Measurements from ENCODE around the gene CLTCL1.
"Not testable (repeated sequence)": the region's sequence is repeated elsewhere in the genome, so short reads cannot be mapped to it uniquely, and the experiment has no call there.

The CLTCL1 gene

DNA sequence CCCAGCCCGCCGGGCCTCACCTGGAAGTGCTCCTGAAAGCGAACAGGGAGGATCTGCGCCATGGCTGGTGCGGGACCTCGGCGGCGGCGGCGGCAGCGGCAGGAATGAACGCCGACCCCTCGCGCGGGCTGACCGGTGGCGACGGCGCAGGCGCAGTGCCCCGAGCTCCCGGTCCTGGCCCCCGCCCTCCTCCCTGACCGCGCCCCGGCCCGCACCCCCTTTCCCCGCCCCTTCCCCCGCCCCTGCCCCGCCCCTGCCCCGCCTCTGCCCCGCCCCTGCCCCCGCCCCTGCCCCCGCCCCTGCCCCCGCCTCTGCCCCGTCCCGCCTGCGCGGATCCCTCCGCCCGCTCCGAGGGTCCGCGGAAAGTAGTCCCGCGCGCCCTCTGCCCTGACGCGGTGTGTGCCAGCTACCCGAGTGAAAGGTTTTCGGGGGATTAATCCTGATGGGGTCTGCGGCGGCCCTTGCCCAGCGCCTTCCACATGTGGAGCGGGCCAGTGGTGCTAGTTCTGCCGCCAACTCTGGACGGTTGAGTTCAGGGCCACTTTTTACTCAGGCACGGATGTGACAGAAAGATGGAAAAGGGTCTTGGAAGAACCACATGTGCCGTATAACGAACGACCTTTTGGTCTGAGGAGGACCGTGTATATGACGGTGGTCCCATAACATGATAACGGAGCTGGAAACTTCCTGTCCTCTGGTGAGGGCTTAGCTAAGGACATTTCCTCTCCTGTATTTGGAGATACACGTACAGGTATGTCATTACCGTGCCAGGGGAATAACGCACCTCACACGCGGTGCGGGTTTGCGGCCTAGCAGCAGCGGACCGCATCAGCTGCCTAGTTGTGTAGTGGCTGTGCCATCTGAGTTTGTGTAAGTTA, at the start of gene CLTCL1:
CLTCL1 (minus strand) TSS at position 140 of the 878 bp plus-strand sequence; CDS start at position 62, 78 bp downstream.
- peak; percentile 49 for DNase-seq

DNA sequence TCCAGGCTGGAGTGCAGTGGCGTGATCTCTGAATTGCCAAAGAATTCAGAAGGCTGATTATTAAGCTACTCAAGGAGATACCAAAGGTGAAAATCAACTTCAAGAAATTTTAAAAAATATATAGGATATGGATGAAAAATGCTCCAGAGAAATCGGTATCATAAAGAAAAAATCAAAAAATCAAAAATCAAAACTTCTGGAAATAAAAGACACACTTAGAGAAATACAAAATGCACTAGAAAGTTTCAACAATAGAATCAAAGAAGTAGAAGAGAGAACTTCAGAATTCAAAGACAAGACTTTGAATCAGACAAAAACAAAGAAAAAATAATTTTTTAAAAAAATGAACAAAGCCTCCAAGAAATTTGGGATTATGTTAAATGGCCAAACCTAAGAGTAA, 45.6 kb upstream of the CLTCL1 start:
- no peak for DNase-seq

DNA sequence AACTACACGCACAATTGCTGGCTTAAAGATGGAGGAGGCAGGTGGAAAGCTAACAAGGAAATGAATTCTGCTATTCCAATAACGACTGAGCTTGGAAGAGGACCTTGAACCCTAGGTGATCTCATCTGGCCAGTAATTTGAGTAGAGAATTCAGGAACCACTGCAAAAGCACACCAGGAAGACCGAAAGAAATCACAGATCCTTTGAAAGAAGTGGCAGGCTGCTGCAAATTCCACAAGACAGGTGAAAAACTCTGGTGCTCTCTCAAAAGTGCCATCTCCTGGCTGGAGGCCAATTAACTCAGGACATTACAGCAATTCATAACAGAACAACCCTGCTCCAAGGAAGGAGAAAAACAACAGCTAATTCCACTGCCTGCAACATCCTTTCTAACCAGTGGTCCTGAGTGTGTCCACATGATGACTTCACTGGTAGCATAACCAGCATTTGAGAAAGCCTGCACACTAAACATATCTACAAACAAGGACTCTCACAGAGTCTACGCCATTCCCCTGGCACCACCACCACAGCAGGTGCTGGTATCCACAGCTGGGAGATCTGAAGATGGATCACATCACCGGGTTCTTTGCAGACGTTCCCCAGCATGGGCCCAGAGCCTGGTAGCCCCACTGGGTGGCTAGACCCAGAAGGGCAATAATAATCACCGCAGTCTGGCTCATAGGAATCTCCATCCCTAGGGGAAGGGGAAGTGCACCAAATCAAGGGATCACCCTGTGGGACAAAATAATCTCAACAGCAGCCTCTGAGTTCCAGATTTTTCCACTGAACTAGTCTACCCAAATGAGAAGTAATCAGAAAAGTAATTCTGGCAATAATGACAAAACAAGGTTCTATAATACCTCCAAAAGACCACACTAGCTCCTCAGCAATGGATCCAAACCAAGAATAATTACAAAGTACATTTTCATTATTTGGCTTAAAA, 44.9 kb upstream of the CLTCL1 start:
- no peak for DNase-seq

DNA sequence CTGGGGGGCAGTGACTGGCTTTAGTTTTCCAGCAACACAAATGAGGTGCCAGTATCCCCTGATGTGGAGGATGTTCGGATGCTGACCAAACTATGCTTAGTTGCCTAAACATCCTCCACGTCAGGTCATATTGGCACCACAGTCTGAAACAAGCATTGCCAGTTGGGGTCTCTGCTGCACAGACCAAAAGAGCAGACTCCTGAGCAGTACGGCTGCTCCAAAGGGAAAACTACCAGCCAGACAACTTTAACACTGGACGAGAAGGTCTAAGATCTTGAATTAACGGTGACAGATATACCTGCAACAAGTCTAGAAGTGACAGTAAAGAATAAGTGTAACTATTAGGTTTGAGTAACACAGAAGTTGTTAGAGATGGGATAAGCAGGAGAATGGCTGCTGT, 40.5 kb upstream of the CLTCL1 start:
- DNase-seq = no peak

DNA sequence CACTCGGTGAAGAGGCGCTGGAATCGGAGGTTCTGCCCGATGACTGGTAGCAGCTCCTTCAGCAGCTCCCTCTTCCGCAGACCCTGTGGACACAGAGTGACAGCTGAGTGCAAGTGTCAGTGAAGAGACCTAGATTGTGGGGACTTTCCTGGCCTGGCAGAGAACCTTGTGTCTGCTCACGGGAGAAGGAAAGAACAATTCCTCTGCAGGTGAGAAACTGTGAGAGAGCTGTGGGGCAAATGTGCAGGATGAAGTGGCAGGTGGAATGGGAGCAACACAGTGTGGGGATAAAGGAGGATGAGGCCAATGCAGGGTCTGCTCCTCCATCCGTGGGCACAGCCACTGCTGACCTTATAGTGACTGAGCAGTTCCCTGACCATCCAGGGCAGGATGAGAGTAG, 40.0 kb upstream of the CLTCL1 start:
- no peak for DNase-seq

DNA sequence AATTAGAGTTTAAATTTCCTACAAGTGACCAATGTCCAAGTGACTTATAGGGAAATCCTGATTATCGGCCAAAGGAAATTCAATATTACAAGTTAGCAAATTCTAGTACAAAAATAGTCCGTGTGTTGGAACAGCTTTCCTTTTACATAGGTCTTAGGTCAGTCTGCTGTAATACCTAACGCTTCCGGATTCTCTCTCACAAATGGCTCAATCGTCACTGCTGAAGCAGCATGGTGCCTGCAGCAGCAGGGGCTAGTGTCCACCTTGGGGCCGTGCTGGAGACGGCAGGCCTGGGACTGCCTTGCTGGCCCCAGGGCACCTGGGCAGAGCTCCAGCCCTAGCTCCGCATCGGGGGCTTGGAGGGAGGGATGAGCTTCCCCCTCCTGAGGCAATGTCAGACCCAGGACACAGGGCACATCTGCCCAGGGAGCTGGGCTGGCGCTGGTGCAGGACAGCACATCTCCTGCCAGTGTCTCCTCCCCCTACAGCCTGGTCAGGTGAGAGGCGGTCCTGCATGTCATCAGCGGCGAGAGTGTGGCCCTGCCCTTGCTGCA, 39.4 kb upstream of the CLTCL1 start:
- DNase-seq = no peak

DNA sequence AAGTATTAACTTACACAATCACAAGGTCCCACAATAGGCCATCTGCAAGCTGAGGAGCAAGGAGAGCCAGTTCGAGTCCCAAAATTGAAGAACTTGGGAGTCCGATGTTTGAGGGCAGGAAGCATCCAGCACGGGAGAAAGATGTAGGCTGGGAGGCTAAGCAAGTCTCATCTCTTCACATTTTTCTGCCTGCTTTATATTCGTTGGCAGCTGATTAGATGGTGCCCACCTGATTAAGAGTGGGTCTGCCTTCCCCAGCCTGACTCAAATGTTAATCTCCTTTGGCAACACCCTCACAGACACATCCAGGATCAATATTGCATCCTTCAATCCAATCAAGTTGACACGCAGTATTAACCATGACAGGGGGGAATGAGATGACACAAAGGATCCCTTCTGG, 38.7 kb upstream of the CLTCL1 start:
- DNase-seq = not testable (repeated sequence)

DNA sequence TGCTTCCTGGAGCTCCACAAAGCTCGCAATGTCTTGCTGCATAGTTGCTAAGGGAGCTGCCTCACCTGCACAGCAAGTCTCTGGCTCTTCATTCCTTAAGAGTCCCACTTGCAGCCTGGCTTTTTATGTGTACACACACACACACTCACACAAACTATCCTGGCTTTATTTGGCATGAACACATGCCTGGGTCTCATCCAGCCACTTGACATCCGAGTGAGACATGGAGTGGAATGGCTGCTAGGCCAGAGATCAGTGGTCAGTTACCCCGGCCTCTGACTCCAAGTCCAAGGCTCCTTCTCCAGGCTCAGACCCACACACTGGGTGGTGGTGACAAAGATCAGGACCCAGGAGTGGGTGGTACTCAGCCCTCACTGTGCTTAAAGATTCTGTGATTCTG, 37.9 kb upstream of the CLTCL1 start:
- no peak for DNase-seq

DNA sequence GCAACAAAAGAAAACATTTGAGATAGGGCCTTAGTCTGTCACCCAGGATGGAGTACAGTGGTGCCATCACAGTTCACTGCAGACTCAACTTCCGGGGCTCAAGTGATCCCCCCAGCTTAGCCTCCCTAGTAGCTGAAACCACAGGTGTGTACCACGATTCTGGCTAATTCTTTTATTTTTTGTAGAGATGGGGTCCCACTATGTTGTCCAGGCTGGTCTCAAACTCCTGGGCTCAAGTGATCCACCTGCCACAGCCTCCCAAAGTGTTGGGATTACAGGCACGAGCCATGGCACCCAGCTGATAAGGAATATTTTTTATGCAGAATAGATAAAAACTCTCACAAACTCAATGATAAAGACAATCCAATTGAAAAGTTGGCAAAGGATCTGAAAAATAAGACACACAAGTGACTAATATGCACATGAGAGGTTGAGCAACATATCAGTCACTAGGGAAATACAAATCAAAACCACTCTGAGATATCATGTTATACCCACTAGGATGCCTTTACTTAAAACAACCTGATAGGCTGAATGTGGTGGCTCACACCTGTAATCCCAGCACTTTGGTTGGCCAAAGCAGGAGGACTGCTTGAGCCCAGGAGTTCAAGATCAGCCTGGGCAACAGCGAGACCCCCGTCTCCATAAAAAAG, 33.9 kb upstream of the CLTCL1 start:
- DNase-seq = no peak

DNA sequence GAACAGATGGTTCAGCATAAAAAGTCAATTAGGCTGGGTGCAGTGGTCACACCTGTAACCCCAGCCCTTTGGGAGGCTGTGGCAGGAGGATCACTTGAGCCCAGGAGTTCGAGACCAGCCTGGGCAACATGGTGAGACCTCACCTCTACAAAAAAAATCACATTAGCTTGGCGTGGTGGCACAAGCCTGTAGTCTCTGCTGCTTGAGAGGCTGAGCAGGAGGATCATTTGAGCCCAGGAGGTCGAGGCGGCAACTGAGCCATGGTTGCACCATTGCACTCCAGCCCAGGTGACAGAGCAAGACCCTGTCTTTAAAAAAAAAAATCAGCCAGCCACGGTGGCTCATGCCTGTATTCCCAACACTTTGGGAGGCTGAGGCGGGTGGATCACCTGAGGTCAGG, 31.9 kb upstream of the CLTCL1 start:
- DNase-seq = not testable (repeated sequence)

DNA sequence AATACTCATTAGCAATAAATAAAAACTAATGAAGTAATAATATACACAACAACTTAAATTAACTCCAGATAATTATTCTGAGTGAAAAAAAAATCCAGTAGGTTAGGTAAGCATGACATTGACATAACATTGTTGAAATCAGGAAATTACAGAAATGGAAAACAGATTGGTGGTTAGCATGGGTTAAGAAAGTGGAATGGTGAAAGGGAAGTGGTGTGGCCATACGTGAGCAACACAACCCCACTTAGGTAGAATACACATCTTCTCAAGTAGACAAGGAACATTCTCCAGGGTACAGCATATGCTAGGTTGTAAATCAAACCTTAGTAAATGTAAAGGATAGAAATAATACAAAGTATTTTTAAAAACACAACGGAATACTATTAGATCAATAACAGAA, 30.2 kb upstream of the CLTCL1 start:
- DNase-seq = no peak

DNA sequence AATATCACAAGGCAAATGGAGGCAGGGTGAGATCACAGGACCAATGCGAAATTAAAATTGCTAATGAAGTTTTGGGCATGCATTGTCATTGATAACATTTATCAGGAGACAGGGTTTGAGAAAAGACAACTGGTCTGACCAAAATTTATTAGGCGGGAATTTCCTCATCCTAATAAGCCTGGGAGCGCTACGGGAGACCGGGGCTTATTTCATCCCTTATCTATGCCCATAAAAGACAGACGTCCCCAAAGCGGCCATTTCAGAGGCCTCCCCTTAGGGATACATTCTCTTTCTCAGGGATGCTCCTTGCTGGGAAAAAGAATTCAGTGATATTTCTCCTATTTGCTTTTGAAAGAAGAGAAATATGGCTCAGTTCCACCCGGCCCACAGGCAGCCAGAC, 28.6 kb upstream of the CLTCL1 start:
- not testable (repeated sequence) for DNase-seq

DNA sequence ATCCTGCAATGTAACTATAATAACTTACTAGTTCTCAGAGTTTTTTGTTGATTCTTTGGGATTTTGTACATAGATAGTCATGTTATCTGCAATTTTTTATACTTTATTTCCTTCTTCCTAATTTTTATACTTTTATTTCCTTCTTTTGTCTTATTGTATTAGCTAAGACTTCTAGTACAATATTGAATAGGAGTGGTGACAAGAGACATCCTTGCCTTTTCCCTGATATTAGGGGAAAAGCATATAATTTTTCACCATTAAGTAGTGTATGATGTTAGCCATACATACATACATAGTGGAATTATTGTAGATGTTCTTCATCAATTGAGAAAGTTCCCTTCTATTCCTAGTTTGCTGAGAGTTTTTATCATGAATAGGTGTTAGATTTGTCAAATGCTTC, 27.8 kb upstream of the CLTCL1 start:
- DNase-seq = no peak

DNA sequence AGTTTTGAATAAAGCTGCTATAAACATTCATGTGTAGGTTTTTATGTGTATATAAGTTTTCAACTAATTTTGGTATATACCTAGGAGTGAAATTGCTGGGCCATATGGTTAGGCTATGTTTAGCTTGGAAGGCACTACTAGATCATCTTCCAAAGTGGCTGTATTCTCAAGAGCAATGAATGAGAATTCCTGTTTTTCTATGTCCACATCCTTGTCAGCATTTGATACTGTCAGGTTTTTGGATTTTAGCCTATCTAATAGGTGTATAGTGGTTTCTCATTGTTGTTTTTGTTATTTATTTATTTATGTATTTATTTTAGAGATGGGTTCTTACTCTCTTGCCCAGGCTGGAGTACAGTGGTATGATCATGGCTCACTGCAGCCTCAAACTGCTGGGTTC, 26.3 kb upstream of the CLTCL1 start:
- no peak for DNase-seq

DNA sequence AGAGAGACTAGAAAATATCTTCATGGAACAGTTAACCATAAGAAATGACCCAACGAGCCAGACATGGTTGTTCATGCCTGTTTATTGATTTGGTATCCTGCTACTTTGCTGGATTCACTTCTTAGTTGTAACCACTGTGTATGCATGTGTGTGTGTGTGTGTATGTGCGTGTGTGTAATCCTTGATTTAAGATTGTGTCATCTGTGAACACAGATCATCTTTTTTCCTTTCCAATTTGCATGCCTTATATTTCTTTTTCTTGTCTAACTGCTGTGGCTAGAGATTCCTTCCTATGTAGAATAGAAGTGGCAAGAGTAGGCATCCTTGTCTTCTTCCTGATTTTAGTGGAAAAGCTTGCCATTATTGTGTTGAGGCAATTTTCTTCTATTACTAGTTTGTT, 16.4 kb upstream of the CLTCL1 start:
- no peak for DNase-seq

DNA sequence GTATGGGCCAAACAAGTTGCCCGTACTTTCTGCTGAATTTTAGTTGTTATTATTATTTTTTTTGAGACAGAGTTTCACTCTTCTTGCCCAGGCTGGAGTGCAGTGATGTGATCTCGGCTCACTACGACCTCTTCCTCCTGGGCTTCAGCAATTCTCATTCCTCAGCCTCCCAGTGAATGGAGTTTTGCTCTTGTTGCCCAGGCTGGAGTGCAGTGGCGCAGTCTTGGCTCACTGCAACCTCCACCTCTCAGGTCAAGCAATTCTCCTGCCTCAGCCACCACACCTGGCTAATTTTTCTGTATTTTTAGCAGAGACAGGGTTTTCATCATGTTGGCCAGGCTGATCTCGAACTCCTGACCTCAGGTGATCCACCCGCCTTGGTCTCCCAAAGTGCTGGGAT, 15.0 kb upstream of the CLTCL1 start:
- DNase-seq = not testable (repeated sequence)

DNA sequence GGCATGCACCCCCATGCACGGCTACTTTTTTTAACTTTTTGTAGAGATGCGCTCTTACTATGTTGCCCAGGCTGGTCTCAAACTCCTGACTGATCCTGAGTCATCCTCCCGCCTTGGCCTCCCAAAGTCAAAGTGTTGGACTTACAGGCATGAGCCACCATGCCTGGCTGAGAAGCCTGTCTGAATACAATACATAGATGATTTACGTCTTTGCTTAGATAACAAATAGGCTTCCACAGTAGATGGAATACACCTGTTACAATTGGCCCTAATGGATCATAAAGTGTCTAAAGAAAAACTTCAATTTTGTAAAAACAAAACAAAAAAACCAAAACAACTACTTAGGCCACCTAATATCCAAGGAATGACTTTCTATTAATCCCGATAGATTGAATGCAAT, 13.0 kb upstream of the CLTCL1 start:
- no peak for DNase-seq

DNA sequence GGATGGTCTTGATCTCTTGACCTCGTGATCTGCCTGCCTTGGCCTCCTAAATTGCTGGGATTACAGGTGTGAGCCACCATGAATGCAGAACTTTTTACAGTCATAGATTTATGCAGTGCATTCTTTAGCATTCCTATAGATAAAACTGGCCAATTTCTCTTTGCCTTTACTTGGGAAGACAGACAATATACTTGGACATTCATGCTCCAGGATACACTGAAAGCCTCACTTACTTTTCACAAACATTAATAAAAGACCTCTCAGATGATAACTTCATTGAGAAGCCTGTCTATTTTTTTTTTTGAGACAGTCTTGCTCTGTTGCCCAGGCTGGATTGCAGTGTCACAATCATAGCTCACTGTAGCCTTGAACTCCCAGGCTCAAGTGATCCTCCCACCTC, 12.3 kb upstream of the CLTCL1 start:
- no peak for DNase-seq

DNA sequence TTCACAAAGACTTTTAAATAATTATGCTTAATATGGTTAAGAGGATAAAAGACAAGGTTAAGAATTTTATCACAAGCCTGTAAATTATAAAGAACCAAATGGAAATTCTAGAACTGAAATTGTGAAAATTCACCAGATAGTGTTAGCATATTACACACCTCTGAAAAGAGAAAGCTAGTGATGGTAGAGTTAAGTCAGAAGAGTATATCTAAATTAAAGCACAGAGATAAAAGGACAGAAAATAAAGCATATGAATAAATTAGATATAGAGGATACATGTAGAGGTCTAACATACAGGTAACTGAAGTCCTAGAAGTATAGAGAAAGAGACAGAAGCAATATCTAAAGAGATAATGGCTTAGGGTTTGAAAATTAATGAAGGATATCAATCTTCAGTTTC, 4.2 kb upstream of the CLTCL1 start:
- DNase-seq = no peak

DNA sequence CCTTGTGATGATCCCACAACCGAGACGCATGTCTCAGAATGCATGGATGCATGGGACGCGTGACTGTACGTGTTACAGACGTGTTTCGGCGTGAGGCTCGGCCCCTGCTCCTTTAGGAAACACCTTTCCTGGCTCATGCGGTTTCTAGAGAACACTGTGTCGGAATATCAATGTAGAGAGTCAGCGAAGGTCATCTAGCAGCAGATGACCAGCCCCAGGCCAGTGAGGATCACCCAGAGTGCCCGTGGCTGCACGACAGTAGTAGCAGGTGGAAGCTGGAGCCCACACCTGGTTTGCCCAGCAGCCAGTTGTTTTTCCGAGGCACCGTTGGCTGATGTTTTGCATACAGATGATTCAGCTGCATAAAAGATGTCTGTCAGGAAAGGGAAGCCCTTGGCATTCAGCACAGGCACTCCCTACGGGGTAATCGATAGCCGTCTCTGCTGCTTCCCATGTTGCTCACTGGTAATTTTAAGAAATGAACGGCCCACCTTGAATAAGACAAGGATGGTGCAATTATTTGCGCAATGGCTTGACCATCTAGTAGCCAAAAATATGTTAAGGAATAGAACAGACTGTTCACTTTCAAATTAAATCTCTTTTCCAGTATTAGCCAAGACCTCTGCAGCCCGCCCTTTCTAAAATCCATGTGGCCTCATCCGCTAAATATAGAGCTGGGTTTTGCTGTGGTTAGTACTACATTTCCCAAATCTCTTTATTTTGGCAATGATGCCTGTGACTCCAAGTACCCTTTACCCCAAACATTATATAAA, 1.1 kb upstream of the CLTCL1 start:
- no peak for DNase-seq

DNA sequence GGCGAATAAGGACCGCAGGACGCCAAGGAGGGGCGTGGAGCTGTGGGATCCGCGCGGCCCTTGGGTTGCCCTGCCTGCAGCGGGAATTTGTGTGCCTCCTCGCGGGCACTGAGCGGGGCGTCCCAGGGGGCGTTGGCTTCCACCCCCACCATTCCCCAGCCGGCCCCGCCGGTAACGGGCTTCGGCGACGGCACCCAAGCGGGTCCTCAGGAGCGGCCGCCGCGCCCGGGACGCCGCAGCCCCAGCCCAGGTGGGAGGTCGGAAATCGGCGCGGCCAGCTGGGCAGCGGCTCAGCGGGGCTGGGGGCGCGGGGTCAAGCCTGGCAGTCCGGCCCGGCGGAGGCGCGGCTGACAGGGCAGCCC, 320 bp downstream of the CLTCL1 start:
- no peak for DNase-seq

Data from NCI-H1105 (cell line).